CD4-positive, CD25-positive, alpha-beta regulatory T cell (primary cell): ENCODE data around the gene LDLR. TPM values are rescaled to one million over a fixed set of nuclear protein-coding genes. Genes with fewer than 3 reads are reported as not detected.
A peak's percentile ranks its signal among the peaks of the same experiment; 100 is the strongest.

ENCODE experiments used
- ATAC-seq, 2 donors: fragments of 150-1000 bp; cut with Tn5 transposase; one replicate each; pipeline ENCODE4 v1.10.0; 2021; ENCODE audit warnings: low read depth in 2 of 2, moderate number of reproducible peaks in 2 of 2, moderate library complexity in 1 of 2
- DNase-seq, 3 donors: peaks; one replicate each; pipeline versions ENCODE4 v3.0.0 to v3.0.0-alpha.2; 2012 to 2022; ENCODE audit warnings: mixed read lengths in 1 of 3
- H3K27ac ChIP-seq: one replicate; pipeline ENCODE4 v1.7.0; 2013; ENCODE audit warnings: mild to moderate bottlenecking, low read length; ENCODE audit not compliant: insufficient read depth, poor library complexity, severe bottlenecking
- H3K27me3 ChIP-seq: one replicate; pipeline ENCODE4 v1.7.0; 2013; ENCODE audit warnings: low read length; ENCODE audit not compliant: control insufficient read depth, insufficient read depth
- H3K36me3 ChIP-seq: one replicate; pipeline ENCODE4 v1.7.0; 2013; ENCODE audit warnings: mild to moderate bottlenecking, low read length, moderate library complexity; ENCODE audit not compliant: control insufficient read depth, insufficient read depth
- H3K4me1 ChIP-seq: 2 replicates; pipeline ENCODE4 v1.7.0; 2013; ENCODE audit warnings: mild to moderate bottlenecking, low read length; ENCODE audit not compliant: insufficient read depth, control insufficient read depth, poor library complexity, severe bottlenecking
- H3K4me3 ChIP-seq: one replicate; pipeline ENCODE4 v1.7.0; 2013; ENCODE audit warnings: low read depth, mild to moderate bottlenecking, low read length, moderate library complexity
- H3K9me3 ChIP-seq, 2 experiments: 1 replicate in 1 of 2; 2 replicates in 1 of 2; pipeline ENCODE4 v1.7.0; 2013; ENCODE audit warnings: low read length in 2 of 2, mild to moderate bottlenecking in 1 of 2, moderate library complexity in 1 of 2; ENCODE audit not compliant: control insufficient read depth in 2 of 2
- H3K27ac Mint-ChIP-seq, 3 donors: one replicate each; pipeline ENCODE4 v1.8.0; 2020 to 2022; ENCODE audit warnings: mild to moderate bottlenecking in 3 of 3, mixed read lengths in 3 of 3, moderate library complexity in 2 of 3
- H3K27me3 Mint-ChIP-seq: one replicate; pipeline ENCODE4 v1.8.0; 2022; ENCODE audit warnings: mild to moderate bottlenecking, mixed read lengths
- H3K36me3 Mint-ChIP-seq: one replicate; pipeline ENCODE4 v1.8.0; 2020; ENCODE audit warnings: mixed read lengths
- H3K4me1 Mint-ChIP-seq, 4 donors: one replicate each; pipeline ENCODE4 v1.8.0; 2020 to 2022; ENCODE audit warnings: mixed read lengths in 4 of 4, mild to moderate bottlenecking in 1 of 4
- H3K4me3 Mint-ChIP-seq, 4 donors: one replicate each; pipeline ENCODE4 v1.8.0; 2020 to 2022; ENCODE audit warnings: mild to moderate bottlenecking in 4 of 4, mixed read lengths in 4 of 4, moderate library complexity in 3 of 4
- H3K9me3 Mint-ChIP-seq, 7 donors: one replicate each; pipeline ENCODE4 v1.8.0; 2020 to 2022; ENCODE audit warnings: mixed read lengths in 7 of 7, mild to moderate bottlenecking in 3 of 7, moderate library complexity in 2 of 7
- polyA plus RNA-seq, 4 donors: library from polyadenylated mRNA; unstranded; fragments of 300-500 nt; fragmentation: Illumina TruSeq; gene quantifications; one replicate each; pipeline ENCODE4 v1.2.3, GENCODE V29; 2021
- total RNA-seq: library from RNA; stranded (reverse); gene quantifications from one replicate; pipeline ENCODE4 v1.2.3, GENCODE V29; 2022

Gene LDLR
- 108 TPM for total RNA-seq
- 10 to 100 TPM in 2 of 4 donors, 1 to 10 TPM in 2; 5.1 to 12.7 (median 10.2) TPM for polyA plus RNA-seq

GRCh38 chr19:11089254-11090013, at the start of gene LDLR:
Gene LDLR, plus strand, starts transcription at chr19:11089463. Its CDS starts 86 bp downstream, at chr19:11089549.
- H3K9me3 Mint-ChIP-seq = peaks cover 0 to 2% (median 0%) of the 10 kb centered on the region in 7 donors
- Histone ChIP-seq H3K27me3 (no peaks in the 10 kb centered on the region), H3K9me3 (no peaks in the 10 kb centered on the region), H3K4me3 (peak within 1 kb of the TSS; percentile 76), H3K36me3 (no peaks in the 10 kb centered on the region), H3K27ac (peak within 1 kb of the TSS; percentile 99), H3K4me1 (peaks cover 42% of the 10 kb centered on the region)
- H3K27ac Mint-ChIP-seq = peak within 1 kb of the TSS; percentile 89 to 98 (median 96)
- peak; percentile 70 to 96 (median 77) for DNase-seq
- peak; percentile 29 to 37 for ATAC-seq
- peaks cover 6% of the 10 kb centered on the region for H3K27me3 Mint-ChIP-seq
- H3K36me3 Mint-ChIP-seq = no peaks in the 10 kb centered on the region
- peaks cover 11 to 56% (median 31%) of the 10 kb centered on the region in 4 donors for H3K4me1 Mint-ChIP-seq
- peak within 1 kb of the TSS; percentile 87 to 99 (median 94) for H3K4me3 Mint-ChIP-seq

DNA sequence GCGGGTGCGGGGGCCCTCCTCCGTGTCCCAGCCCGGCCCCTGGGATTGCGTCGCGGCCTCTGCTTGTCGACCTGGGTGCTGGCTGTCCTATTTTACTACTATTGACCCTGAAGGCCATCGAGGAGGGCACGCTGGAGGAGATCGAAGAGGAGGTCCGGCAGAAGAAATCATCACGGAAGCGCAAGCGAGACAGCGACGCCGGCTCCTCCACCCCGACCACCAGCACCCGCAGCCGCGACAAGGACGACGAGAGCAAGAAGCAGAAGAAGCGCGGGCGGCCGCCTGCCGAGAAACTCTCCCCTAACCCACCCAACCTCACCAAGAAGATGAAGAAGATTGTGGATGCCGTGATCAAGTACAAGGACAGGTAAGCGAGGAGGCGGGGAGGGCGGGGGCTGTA, 48.1 kb upstream of the LDLR start:
- Mint-ChIP-seq H3K4me3 (no peak overlapping the region), H3K4me1 (peaks cover 0 to 5% (median 3%) of the 10 kb centered on the region in 4 donors), H3K27me3 (no peaks in the 10 kb centered on the region), H3K36me3 (peaks cover 47% of the 10 kb centered on the region), H3K27ac (no peak overlapping the region), H3K9me3 (no peaks in the 10 kb centered on the region)
- H3K27me3 ChIP-seq = no peaks in the 10 kb centered on the region
- H3K4me1 ChIP-seq = peaks cover under 1% of the 10 kb centered on the region
- no peak overlapping the region for H3K27ac ChIP-seq
- DNase-seq (no peak), ATAC-seq (no peak)
- H3K36me3 ChIP-seq = peaks cover 30% of the 10 kb centered on the region
- H3K9me3 ChIP-seq = no peaks in the 10 kb centered on the region
- no peak overlapping the region for H3K4me3 ChIP-seq

DNA sequence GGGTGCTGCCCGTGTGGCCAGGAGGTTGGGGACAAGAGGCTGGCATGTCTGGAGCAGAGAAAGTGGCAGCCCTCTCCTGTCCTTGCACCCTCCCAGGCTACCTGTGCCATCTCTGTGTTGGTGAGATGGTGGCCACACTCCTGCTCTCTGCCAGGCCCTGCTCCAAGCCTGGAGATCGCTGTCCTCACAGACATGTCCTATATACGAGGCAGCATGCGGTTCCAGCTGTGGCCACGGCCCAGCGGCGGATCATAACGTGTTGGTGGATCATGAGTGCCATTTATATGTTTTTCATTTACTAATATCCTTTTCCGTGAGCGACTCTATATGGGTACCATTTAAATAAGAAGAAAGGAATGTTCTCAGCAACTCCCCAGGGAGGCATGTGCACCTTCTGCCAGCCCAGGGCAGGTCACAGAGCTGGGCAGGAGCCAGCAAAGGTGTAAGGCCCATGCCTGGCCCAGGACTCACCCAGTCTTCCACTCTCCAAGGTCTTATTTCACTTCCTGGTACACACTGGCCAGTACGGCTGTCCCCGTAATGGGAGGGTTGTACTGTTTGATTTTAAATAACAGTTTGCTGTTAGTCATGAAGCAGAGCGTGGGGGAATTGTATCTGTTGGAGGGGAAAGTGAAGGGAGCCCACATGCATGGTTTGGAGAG, 47.2 kb upstream of the LDLR start:
- ATAC-seq = no peak

GRCh38 chr19:11044431-11044830, 44.8 kb upstream of the LDLR start:
- no peak overlapping the region for H3K27ac ChIP-seq
- ATAC-seq = no peak
- no peaks in the 10 kb centered on the region for H3K27me3 Mint-ChIP-seq

More for the DNA sequence above, 47.2 kb upstream of the LDLR start:
- peaks cover 0 to 5% (median 4%) of the 10 kb centered on the region in 4 donors for H3K4me1 Mint-ChIP-seq
- Histone ChIP-seq H3K36me3 (peaks cover 24% of the 10 kb centered on the region), H3K27me3 (no peaks in the 10 kb centered on the region), H3K4me3 (no peak overlapping the region), H3K4me1 (no peaks in the 10 kb centered on the region), H3K27ac (no peak overlapping the region), H3K9me3 (no peaks in the 10 kb centered on the region)
- DNase-seq = no peak
- H3K4me3 Mint-ChIP-seq = no peak overlapping the region
- H3K27ac Mint-ChIP-seq = peak overlapping the region in 2 of 3 donors; percentile 56 to 80
- H3K9me3 Mint-ChIP-seq = no peaks in the 10 kb centered on the region
- peaks cover 44% of the 10 kb centered on the region for H3K36me3 Mint-ChIP-seq
- H3K27me3 Mint-ChIP-seq = no peaks in the 10 kb centered on the region

GRCh38 chr19:11045536-11045935, 43.7 kb upstream of the LDLR start:
- Histone ChIP-seq H3K9me3 (no peaks in the 10 kb centered on the region), H3K27me3 (no peaks in the 10 kb centered on the region), H3K4me3 (no peak overlapping the region), H3K27ac (no peak overlapping the region), H3K4me1 (peaks cover 27% of the 10 kb centered on the region), H3K36me3 (peaks cover 17% of the 10 kb centered on the region)
- Mint-ChIP-seq H3K9me3 (no peaks in the 10 kb centered on the region), H3K36me3 (peaks cover 32% of the 10 kb centered on the region), H3K4me1 (peaks cover 9 to 30% (median 21%) of the 10 kb centered on the region in 4 donors), H3K4me3 (peak overlapping the region in 1 of 4 donors; percentile 54), H3K27ac (peak overlapping the region in 1 of 3 donors; percentile 76), H3K27me3 (no peaks in the 10 kb centered on the region)
- DNase-seq (no peak), ATAC-seq (no peak)

More at GRCh38 chr19:11044431-11044830, 44.8 kb upstream of the LDLR start:
- Histone ChIP-seq H3K27me3 (no peaks in the 10 kb centered on the region), H3K4me3 (no peak overlapping the region), H3K36me3 (peaks cover 17% of the 10 kb centered on the region), H3K4me1 (peaks cover 16% of the 10 kb centered on the region), H3K9me3 (no peaks in the 10 kb centered on the region)
- Mint-ChIP-seq H3K36me3 (peaks cover 32% of the 10 kb centered on the region), H3K27ac (peak overlapping the region in 2 of 3 donors; percentile 8 to 31), H3K9me3 (no peaks in the 10 kb centered on the region), H3K4me1 (peaks cover 7 to 19% (median 15%) of the 10 kb centered on the region in 4 donors), H3K4me3 (no peak overlapping the region)
- no peak for DNase-seq

DNA sequence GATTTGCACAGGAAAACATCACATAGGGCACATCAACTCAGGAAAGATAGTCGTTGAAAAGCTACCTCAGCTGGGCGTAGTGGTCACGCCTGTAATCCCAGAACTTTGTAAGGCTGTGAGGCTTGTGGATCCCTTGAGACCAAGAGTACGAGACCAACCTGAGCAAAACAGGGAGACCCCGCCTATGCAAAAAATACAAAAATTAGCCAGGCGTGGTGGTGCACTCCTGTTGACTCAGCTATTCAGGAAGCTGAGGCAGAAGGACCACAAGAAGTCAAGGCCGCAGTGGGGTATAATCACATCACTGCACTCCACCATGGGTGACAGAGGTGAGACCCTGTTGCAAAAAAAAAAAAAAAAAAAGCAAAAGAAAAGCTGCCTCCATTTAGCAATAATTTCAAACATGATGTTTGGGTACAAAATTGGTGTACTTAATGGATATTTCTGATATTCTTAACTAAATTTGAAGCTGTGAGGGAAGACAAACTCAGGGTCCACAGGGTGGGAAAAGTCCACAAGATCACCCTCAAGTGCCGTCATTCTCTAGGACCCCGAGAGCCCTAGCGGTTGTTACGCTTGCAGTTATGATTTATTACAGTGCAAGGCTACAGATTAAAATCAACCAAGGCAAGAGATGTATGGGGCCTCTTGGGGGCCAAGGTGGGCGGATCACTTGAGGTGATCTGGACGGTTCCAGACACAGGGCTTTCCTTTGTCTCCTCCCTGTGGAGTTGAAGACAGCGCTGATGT, 42.5 kb upstream of the LDLR start:
- DNase-seq (no peak), ATAC-seq (no peak)
- H3K4me1 Mint-ChIP-seq = peaks cover 9 to 37% (median 26%) of the 10 kb centered on the region in 4 donors
- Histone ChIP-seq H3K4me3 (no peak overlapping the region), H3K27me3 (no peaks in the 10 kb centered on the region), H3K27ac (no peak overlapping the region), H3K4me1 (peaks cover 37% of the 10 kb centered on the region), H3K36me3 (peaks cover 12% of the 10 kb centered on the region), H3K9me3 (no peaks in the 10 kb centered on the region)
- no peaks in the 10 kb centered on the region for H3K27me3 Mint-ChIP-seq
- H3K9me3 Mint-ChIP-seq = no peaks in the 10 kb centered on the region
- H3K36me3 Mint-ChIP-seq = peaks cover 26% of the 10 kb centered on the region
- peak overlapping the region in 2 of 4 donors; percentile 46 to 47 for H3K4me3 Mint-ChIP-seq
- H3K27ac Mint-ChIP-seq = peak overlapping the region; percentile 2 to 97 (median 56)

DNA sequence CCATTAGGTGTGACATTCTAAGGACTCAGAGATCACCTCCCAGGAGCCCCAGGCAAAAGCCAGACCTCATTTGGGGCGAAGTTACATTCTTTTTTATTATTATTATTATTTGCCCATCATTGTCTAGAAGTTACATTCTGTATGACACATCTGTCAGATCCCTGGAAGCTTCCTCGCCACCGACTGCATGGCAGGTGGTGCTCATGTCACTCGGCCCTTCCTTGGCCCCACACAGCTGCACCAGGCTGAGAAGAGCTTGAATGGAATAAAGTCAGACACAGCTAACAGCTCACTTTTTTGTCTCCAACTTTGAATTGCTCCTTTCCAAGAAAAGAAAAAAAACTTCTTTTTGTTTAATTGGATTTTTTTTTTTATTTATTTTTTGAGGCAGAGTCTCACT, 41.4 kb upstream of the LDLR start:
- DNase-seq (no peak), ATAC-seq (no peak)
- Histone ChIP-seq H3K27ac (peak overlapping the region; percentile 77), H3K4me3 (no peak overlapping the region), H3K4me1 (peaks cover 48% of the 10 kb centered on the region), H3K36me3 (peaks cover 9% of the 10 kb centered on the region), H3K9me3 (no peaks in the 10 kb centered on the region), H3K27me3 (no peaks in the 10 kb centered on the region)
- no peaks in the 10 kb centered on the region for H3K27me3 Mint-ChIP-seq
- H3K36me3 Mint-ChIP-seq = peaks cover 18% of the 10 kb centered on the region
- peak overlapping the region in 2 of 4 donors; percentile 28 to 63 for H3K4me3 Mint-ChIP-seq
- H3K4me1 Mint-ChIP-seq = peaks cover 9 to 48% (median 30%) of the 10 kb centered on the region in 4 donors
- no peaks in the 10 kb centered on the region for H3K9me3 Mint-ChIP-seq
- H3K27ac Mint-ChIP-seq = peak overlapping the region; percentile 85 to 97 (median 93)
